VCaP (cell line): ENCODE measurements around the gene ARHGAP19.

Experiments used
- H3K27ac ChIP-seq: fragments of 450-650 bp; 2 replicates; pipeline ENCODE4 v1.5.1; 2017
- TF ChIP-seq, protein P1 (sequence below): fragments of 450-650 bp; conservative IDR thresholded peaks from 2 replicates; pipeline ENCODE4 v1.5.1; 2017; ENCODE audit warnings: mild to moderate bottlenecking, moderate library complexity

Gene ARHGAP19

DNA sequence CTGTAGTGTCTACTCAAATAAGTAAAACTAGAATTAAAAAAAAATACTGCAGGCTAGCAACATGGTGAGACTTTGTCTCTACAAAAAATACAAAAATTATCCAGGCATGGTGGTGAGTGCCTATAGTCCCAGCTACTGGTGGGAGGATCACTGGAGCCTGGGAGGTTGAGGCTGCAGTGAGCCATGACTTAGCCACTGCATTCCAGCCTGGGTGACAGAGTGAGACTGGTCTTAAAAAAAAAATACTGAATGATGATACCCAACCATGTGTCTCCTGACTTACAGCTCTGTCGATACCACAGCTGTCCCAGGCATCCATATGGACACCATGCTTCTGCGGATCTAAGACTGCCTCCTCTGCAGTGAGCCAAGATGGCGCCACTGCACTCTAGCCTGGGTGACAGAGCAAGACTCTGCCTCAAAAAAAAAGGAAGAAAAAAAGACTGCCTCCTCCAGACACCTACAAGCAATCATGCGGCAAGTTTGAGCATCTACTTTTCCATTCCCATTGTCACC lies 18.7 kb upstream of the ARHGAP19 start:
- TF ChIP-seq, protein P1, sequence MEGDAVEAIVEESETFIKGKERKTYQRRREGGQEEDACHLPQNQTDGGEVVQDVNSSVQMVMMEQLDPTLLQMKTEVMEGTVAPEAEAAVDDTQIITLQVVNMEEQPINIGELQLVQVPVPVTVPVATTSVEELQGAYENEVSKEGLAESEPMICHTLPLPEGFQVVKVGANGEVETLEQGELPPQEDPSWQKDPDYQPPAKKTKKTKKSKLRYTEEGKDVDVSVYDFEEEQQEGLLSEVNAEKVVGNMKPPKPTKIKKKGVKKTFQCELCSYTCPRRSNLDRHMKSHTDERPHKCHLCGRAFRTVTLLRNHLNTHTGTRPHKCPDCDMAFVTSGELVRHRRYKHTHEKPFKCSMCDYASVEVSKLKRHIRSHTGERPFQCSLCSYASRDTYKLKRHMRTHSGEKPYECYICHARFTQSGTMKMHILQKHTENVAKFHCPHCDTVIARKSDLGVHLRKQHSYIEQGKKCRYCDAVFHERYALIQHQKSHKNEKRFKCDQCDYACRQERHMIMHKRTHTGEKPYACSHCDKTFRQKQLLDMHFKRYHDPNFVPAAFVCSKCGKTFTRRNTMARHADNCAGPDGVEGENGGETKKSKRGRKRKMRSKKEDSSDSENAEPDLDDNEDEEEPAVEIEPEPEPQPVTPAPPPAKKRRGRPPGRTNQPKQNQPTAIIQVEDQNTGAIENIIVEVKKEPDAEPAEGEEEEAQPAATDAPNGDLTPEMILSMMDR, result no peak
- no peak overlapping the region for H3K27ac ChIP-seq

DNA sequence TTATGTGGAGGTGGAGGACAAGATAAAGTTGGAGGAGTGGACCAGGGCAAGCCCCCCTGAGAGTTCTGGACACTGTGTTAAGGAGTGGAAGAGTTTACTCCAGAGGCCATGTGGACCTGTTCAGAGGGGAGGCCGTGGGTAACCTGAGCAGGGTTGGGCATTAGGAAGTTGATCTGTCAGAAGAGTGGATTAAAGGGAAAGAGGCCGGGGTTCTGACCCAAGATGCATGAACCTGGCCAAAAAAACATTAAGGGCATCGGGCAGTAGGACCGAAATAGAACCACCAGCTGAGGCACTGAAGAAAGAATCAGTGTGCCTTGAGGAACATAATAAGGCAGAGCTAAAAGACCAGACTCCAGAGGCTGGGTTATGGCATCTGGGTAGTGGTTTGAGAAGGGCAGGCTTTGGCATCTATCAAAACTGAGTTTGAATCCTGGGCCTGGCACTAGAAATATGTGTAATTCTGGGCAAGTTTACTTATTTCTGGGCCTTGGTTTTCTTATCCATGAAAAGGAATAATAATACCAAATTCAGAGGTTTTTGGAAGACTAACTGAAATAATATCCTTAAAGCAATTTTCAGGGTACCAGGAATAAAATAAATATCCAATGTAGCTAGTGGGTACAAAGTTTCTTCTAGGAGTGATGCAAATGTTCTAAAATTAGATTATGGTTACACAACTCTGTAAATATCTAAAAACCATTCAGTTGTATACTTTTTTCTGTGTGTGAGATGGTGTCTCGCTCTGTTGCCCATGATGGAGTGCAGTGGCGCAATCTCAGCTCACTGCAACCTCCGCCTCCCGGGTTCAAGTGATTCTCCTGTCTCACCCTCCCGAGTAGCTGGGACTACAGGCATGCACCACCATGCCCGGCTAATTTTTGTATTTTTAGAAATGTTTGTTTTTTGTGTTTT lies 15.7 kb upstream of the ARHGAP19 start:
- H3K27ac ChIP-seq, result no peak overlapping the region
- TF ChIP-seq, protein P1, result no peak

DNA sequence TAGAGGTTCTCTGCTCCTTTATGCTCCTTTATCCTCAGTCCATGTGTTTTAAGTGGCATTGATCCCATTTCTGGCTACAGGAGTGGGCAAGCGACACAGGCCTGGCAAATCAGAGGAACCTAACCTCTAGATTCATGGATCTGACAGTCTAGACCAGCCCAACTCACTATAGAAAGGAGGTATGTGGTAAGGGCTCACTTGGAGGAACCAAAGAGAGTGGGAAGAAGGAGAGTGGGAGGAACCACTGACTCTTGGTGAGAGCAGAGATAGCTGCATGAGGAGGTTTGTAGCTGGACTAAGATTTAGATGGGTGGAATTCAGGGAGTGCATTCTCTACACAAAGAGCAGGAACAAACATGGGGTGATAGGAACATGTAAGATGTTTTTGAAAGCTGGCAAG lies 15.0 kb upstream of the ARHGAP19 start:
- TF ChIP-seq, protein P1, result no peak
- H3K27ac ChIP-seq, result no peak overlapping the region

DNA sequence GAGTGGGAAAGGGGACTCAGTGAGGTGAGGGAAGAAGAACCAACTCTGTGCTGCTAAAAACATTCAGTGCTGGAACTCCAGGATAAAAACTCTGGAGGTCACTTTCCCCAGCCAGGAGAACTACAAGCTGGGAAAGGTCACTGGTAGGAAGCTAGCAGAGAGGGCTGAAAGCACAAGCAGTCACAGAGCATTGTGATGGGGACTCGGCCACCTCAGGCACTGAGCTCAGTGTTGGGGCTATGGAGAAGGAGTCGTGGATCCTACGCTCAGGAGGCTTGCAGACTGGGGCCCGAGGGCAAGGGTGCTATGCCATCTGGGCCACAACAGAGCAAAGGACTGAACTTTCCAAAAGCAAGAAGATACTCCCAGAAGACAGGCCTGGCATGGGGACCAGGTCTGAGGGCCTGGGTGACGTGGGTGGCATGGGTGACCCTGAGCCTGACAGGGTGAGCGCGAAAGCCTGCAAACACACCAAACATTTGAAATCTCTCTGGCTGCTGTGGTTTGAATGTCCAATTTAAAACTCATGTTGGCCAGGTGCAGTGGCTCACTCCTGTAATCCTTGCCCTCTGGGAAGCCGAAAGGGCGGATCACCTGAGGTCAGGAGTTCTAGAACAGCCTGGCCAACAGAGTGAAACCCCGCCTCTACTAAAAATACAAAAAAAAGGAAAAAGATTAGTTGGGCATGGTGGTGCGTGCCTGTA lies 9.8 kb upstream of the ARHGAP19 start:
- H3K27ac ChIP-seq, result no peak overlapping the region
- TF ChIP-seq, protein P1, result no peak

DNA sequence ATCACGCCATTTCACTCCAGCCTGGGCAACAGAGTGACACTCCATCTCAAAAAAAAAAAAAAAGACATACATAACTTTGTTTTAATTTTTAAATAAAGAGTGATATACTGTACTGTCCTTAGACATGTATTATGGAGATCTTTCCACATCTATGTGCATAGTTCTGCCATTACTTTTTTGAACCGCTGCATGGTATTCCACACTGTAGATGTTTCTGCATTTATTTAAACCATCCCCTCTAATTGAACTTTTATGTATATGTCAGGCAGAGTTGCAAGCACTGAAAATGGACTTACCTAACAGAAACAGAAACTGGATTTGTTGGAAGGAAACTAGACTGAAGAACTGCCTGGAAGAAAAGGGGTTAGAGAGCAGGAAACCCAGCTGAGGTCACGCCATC lies 8.5 kb upstream of the ARHGAP19 start:
- TF ChIP-seq, protein P1, result no peak

DNA sequence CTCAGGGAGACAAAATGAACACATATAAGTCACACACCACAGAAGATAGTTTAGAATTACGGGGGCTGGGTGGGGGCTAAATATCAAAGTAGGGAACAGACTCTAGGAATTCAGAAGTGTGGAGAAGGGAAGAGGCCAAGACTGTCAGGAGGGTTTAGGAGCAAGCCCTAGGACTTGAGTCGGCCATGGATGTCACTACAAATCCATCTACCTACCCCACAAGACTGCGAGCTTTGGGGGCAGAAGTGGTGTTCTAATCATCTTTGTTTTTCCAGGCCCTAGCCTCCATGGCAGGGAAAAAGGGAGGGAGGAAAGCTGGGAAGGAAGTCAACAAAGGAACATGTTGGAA lies 5.8 kb upstream of the ARHGAP19 start:
- TF ChIP-seq, protein P1, result no peak
- no peak overlapping the region for H3K27ac ChIP-seq

More for the DNA sequence above, 8.5 kb upstream of the ARHGAP19 start:
- H3K27ac ChIP-seq, result no peak overlapping the region

DNA sequence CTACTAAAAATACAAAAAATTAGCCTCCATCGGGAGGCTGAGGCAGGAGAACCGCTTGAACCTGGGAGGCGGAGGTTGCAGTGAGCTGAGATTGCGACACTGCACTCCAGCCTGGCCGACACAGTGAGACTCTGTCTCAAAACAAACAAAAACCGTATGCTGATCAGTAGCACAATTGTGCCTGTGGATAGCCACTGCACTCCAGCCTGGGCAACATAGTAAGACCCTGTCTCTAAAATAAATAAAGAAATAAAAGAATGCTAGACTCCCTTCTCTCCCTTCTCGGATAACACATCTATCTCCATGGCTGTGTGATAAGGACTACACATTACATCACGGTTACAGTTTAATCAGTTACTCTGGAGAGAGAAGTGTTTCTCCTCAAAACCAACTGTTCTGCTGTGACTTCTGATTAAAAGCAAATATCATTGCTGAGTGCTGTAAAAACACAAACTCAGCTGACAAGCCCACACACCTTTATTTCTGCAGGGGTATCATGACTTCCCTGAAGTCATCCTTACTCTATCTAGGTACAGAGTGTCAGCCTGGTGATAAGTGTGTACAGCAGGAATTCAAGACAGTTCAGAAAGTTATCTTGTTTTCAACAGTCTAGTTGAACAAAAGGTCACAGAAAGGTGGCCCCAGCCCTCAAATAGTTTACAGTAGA lies 5.3 kb upstream of the ARHGAP19 start:
- H3K27ac ChIP-seq, result no peak overlapping the region
- TF ChIP-seq, protein P1, result no peak
